Measurements from ENCODE around the gene COLEC12.

DNA sequence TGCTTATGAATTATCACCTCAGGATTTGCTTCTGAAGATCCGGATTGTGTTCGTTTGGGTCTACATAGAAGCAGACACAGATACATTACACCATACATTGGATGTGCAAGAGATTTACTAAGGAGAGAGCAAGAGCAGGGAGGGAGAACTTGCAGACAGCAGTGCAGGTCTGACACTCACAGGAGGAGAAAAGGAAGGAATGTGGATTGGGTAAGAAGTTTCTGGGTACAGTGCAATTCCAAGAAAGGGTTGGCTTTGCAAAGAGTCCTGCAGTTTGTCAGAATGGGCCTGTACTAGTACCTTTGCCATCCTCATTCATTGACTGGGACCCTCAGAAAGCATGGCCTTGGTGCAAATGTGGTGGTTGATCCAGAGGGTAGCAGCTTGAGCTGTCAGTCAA, 227.9 kb downstream of the COLEC12 start:
- TF ChIP-seq, protein P1, sequence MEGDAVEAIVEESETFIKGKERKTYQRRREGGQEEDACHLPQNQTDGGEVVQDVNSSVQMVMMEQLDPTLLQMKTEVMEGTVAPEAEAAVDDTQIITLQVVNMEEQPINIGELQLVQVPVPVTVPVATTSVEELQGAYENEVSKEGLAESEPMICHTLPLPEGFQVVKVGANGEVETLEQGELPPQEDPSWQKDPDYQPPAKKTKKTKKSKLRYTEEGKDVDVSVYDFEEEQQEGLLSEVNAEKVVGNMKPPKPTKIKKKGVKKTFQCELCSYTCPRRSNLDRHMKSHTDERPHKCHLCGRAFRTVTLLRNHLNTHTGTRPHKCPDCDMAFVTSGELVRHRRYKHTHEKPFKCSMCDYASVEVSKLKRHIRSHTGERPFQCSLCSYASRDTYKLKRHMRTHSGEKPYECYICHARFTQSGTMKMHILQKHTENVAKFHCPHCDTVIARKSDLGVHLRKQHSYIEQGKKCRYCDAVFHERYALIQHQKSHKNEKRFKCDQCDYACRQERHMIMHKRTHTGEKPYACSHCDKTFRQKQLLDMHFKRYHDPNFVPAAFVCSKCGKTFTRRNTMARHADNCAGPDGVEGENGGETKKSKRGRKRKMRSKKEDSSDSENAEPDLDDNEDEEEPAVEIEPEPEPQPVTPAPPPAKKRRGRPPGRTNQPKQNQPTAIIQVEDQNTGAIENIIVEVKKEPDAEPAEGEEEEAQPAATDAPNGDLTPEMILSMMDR (IDR thresholded peaks at IDR 0.05) = no peak
- TF ChIP-seq POLR2A (IDR thresholded peaks at IDR 0.05) = no peak
